A549 (cell line): ENCODE measurements around the gene ADAM12. TPM values are rescaled to one million over a fixed set of nuclear protein-coding genes. Genes with fewer than 3 reads are reported as not detected.

Experiments
- ATAC-seq, 2 experiments: fragments of 200-7000 bp in 1 of 2; fragments of >200 bp in 1 of 2; cut with Nextera tagmentation in 1 of 2; cut with Tn5 transposase in 1 of 2; 3 replicates each; pipeline versions ENCODE4 v1.8.0 to v1.9.1; 2018 to 2020; ENCODE audit warnings: mild to moderate bottlenecking in 1 of 2, moderate library complexity in 1 of 2
- CTCF ChIA-PET: fragments of 300-600 bp; sonication (Branson Sonifier 250); formaldehyde crosslinking; extraction: SDS; loops from one replicate; lab custom pipeline; 2021; ENCODE audit warnings: antibody characterized with exemption, inconsistent platforms; lab: Yijun Ruan, JAX
- POLR2A ChIA-PET: fragments of 350-600 bp; formaldehyde crosslinking; extraction: SDS; loops from one replicate; lab custom pipeline; 2021; ENCODE audit warnings: antibody characterized with exemption, inconsistent platforms; lab: Yijun Ruan, JAX
- DNase-seq, 2 experiments: peaks; one replicate each; pipeline versions ENCODE4 v3.0.0 to v3.0.0-alpha.2; 2011 to 2016; ENCODE audit warnings: low read depth in 1 of 2, low spot score in 1 of 2
- FAIRE-seq: peaks from 2 replicates; lab custom pipeline; 2011; peaks lifted over from hg19 to GRCh38; lab: Jason Lieb, UNC
- H3K27ac ChIP-seq, 2 experiments: fragments of >200 bp; sonication (Bioruptor Twin); formaldehyde crosslinking; 3 replicates each; pipeline ENCODE4 v1.5.1; 2016 to 2017
- H3K4me1 ChIP-seq: fragments of >200 bp; sonication (Bioruptor Twin); formaldehyde crosslinking; 3 replicates; pipeline ENCODE4 v1.6.1; 2016
- H3K4me2 ChIP-seq: fragments of >200 bp; sonication (Bioruptor Twin); formaldehyde crosslinking; 3 replicates; pipeline ENCODE4 v1.6.1; 2016
- H3K4me3 ChIP-seq: fragments of >200 bp; sonication (Bioruptor Twin); formaldehyde crosslinking; 3 replicates; pipeline ENCODE4 v1.5.1; 2016
- H3K9me3 ChIP-seq: fragments of >200 bp; sonication (Bioruptor Twin); formaldehyde crosslinking; 3 replicates; pipeline ENCODE4 v1.6.1; 2016
- CBX2 ChIP-seq: fragments of 200-600 bp; sonication (generic); IDR thresholded peaks from 2 replicates; pipeline ENCODE4 v1.6.1; 2016; ENCODE audit warnings: low read depth, mild to moderate bottlenecking, borderline replicate concordance
- CBX8 ChIP-seq: fragments of 200-600 bp; sonication (generic); IDR thresholded peaks from 2 replicates; pipeline ENCODE4 v1.6.1; 2016
- CHD4 ChIP-seq: fragments of 200-600 bp; sonication (generic); IDR thresholded peaks from 2 replicates; pipeline ENCODE4 v1.6.1; 2016; ENCODE audit warnings: antibody characterized with exemption, mild to moderate bottlenecking, borderline replicate concordance
- E2F6 ChIP-seq: IDR thresholded peaks from 2 replicates; pipeline ENCODE4 v1.6.1; 2012; ENCODE audit warnings: low read depth, borderline replicate concordance
- EHF ChIP-seq: fragments of 250-450 bp; sonication (Bioruptor Pico); IDR thresholded peaks from 2 replicates; pipeline ENCODE4 v1.5.0; 2020; ENCODE audit warnings: mild to moderate bottlenecking
- EHMT2 ChIP-seq: fragments of 200-600 bp; sonication (generic); IDR thresholded peaks from 2 replicates; pipeline ENCODE4 v1.6.1; 2016; ENCODE audit warnings: antibody characterized with exemption, low read depth, mild to moderate bottlenecking, moderate library complexity
- ELK1 ChIP-seq: fragments of 150-350 bp; IDR thresholded peaks from 2 replicates; pipeline ENCODE4 v1.6.1; 2014; ENCODE audit warnings: low read depth, mild to moderate bottlenecking, low read length
- FOSB ChIP-seq: fragments of 250-450 bp; sonication (Bioruptor Pico); IDR thresholded peaks from 2 replicates; pipeline ENCODE4 v1.5.0; 2020; ENCODE audit warnings: mild to moderate bottlenecking, moderate library complexity
- FOSL2 ChIP-seq, 2 experiments: fragments of 450-650 bp in 1 of 2; fragments of >200 bp in 1 of 2; sonication (Bioruptor Twin) in 1 of 2; formaldehyde crosslinking; IDR thresholded peaks; 2 replicates each; pipeline versions ENCODE4 v1.5.0 to v1.6.1; 2016 to 2020; ENCODE audit warnings: mild to moderate bottlenecking in 1 of 2, moderate library complexity in 1 of 2
- FOXS1 ChIP-seq: fragments of 250-450 bp; sonication (Bioruptor Pico); IDR thresholded peaks from 2 replicates; pipeline ENCODE4 v1.5.0; 2020; ENCODE audit warnings: mild to moderate bottlenecking, moderate library complexity
- HEYL ChIP-seq: fragments of 250-450 bp; sonication (Bioruptor Pico); IDR thresholded peaks from 2 replicates; pipeline ENCODE4 v1.8.0; 2021; ENCODE audit warnings: mild to moderate bottlenecking, moderate library complexity
- HOXB5 ChIP-seq: fragments of 250-450 bp; sonication (Bioruptor Pico); IDR thresholded peaks from 2 replicates; pipeline ENCODE4 v1.5.0; 2020; ENCODE audit warnings: mild to moderate bottlenecking, moderate library complexity
- MAFK ChIP-seq: fragments of 450-650 bp; IDR thresholded peaks from 2 replicates; pipeline ENCODE4 v1.6.1; 2014; ENCODE audit not compliant: partially characterized antibody
- POLR2A ChIP-seq: IDR thresholded peaks from 2 replicates; pipeline ENCODE4 v1.6.1; 2012; ENCODE audit warnings: mild to moderate bottlenecking, low read length
- RARB ChIP-seq: fragments of 250-450 bp; sonication (Bioruptor Pico); IDR thresholded peaks from 2 replicates; pipeline ENCODE4 v1.8.0; 2021; ENCODE audit warnings: mild to moderate bottlenecking, moderate library complexity
- REST ChIP-seq: fragments of 200-600 bp; sonication (generic); IDR thresholded peaks from 2 replicates; pipeline ENCODE4 v1.6.1; 2016; ENCODE audit warnings: antibody characterized with exemption, mild to moderate bottlenecking, moderate library complexity
- RNF2 ChIP-seq: fragments of 200-600 bp; sonication (generic); IDR thresholded peaks from 2 replicates; pipeline ENCODE4 v1.6.1; 2016; ENCODE audit warnings: low read depth, mild to moderate bottlenecking, antibody characterized with exemption, moderate library complexity, borderline replicate concordance
- ZSCAN20 ChIP-seq: fragments of 250-450 bp; sonication (Bioruptor Pico); IDR thresholded peaks from 2 replicates; pipeline ENCODE4 v1.8.0; 2022; ENCODE audit warnings: mild to moderate bottlenecking, moderate library complexity
- WGBS: methylation state at CpG from one replicate; pipeline ENCODE4 v1.1.6; 2017; ENCODE audit errors: missing lambda C conversion rate; 5-methylcytosine and 5-hydroxymethylcytosine counted together
- polyA plus RNA-seq, 4 experiments: library from polyadenylated mRNA; depleted of rRNA in 3 of 4; stranded (reverse); fragments of >200 nt; fragmentation: RNase III in 1 of 4; extraction: RNeasy Plus Mini Kit Qiagen cat#74134 plus additional on column Dnase treatment in 1 of 4; gene quantifications; 2 replicates in 3 of 4; 3 replicates in 1 of 4; pipeline ENCODE4 v1.2.3, GENCODE V29; 2011 to 2017

The ADAM12 gene
- polyA plus RNA-seq, 2 of the 4 experiments (the other 2 are of a cell fraction): 1.6 to 4.8 TPM

GRCh38 chr10:126421756-126422256, 33.5 kb upstream of the ADAM12 start:
- Histone ChIP-seq H3K27ac (peak overlapping the region; percentile 41 to 54; a peak in 5 of 6 replicates), H3K9me3 (peaks cover 27% of the 10 kb centered on the region), H3K4me3 (no peak overlapping the region), H3K4me2 (peak overlapping the region; percentile 31; the same call in 1 of the 3 replicates), H3K4me1 (peaks cover 16% of the 10 kb centered on the region; the same call in 2 of the 3 replicates)
- FAIRE-seq (no peak), ATAC-seq (peak; percentile 69 to 77), DNase-seq (peak in 1 of 2 experiments; percentile 61)
- WGBS: 71% methylated on average over 10 of the region's 10 CpGs
- TF ChIP-seq HOXB5 (CRISPR knock-in tag) (no peak), RNF2 (no peak), FOSB (CRISPR knock-in tag) (no peak), MAFK (peak; percentile 53), EHMT2 (no peak), FOSL2 (IDR thresholded peaks at IDR 0.05) (no peak), FOSL2 (CRISPR knock-in tag; IDR thresholded peaks at IDR 0.05) (peak; percentile 43)
- ChIA-PET CTCF (no interaction called here), POLR2A (no interaction called here)

- Histone ChIP-seq H3K4me1 (peaks cover 16% of the 10 kb centered on the region; the same call in 2 of the 3 replicates), H3K4me2 (no peak overlapping the region), H3K9me3 (peaks cover 27% of the 10 kb centered on the region), H3K27ac (peak overlapping the region in 1 of 2 experiments; percentile 54; a peak in 3 of 6 replicates), H3K4me3 (no peak overlapping the region)
- FAIRE-seq (no peak), DNase-seq (no peak), ATAC-seq (no peak)
- WGBS: 80% methylated on average over 12 of the region's 12 CpGs
- TF ChIP-seq EHF (CRISPR knock-in tag) (no peak), ZSCAN20 (CRISPR knock-in tag) (no peak), FOXS1 (CRISPR knock-in tag) (no peak), RNF2 (no peak), RARB (no peak), EHMT2 (no peak), POLR2A (no peak), REST (no peak), E2F6 (no peak), ELK1 (no peak), CBX8 (no peak), FOSB (CRISPR knock-in tag) (no peak), CBX2 (no peak), CHD4 (no peak), HEYL (CRISPR knock-in tag) (no peak)
- POLR2A ChIA-PET: no interaction called here
- CTCF ChIA-PET: interaction anchor here (0.7 kb wide), 1 partner anchor 487 kb away, joined by 3 read pairs; no protein-coding TSS in a partner anchor
These were observed 32.5 kb upstream of the ADAM12 start for GRCh38 chr10:126420567-126421300.
